Measurements from ENCODE around the gene CABCOCO1. TPM values are rescaled to one million over a fixed set of nuclear protein-coding genes. Genes with fewer than 3 reads are reported as not detected.
"Not testable (repeated sequence)": the region's sequence is repeated elsewhere in the genome, so short reads cannot be mapped to it uniquely, and the experiment has no call there.

Gene CABCOCO1
- total RNA-seq, 1 experiment from 2014 or later = not detected

DNA sequence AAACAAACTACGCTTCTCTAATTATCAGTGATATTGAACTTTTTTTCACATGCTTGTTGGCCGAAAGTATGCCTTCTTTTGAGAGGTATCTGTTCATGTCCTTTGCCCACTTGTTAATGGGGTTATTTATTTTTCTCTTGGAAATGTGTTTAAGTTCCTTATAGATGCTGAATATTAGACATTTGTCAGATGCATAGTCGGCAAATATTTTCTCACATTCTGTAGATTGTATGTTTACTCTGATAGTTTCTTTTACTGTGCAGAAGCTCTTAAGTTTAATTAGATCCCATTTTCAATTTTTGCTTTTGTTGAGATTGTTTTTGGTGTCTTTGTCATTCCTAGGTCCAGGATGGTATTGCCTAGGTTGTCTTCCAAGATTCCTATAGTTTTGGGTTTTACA, 73.2 kb downstream of the CABCOCO1 start:
- ChIA-PET CTCF (interaction anchor here (3.5 kb wide), 1 partner anchor 15 kb away, joined by 13 read pairs; no protein-coding TSS in a partner anchor), RAD21 (ENCODE audit: low non-redundant PET in 1 of 2, low total read pairs in 2 of 2, uncharacterized antibody in 2 of 2, unreplicated experiment in 2 of 2) (no interaction called here), POLR2A (no interaction called here)
- DNase-seq (ENCODE audit: low read depth, low spot score) (no peak), ATAC-seq (no peak)
- no peak for TF ChIP-seq REST (IDR thresholded peaks at IDR 0.05; ENCODE audit: low read depth)
- Histone ChIP-seq H3K27me3 (ENCODE audit: insufficient read depth, low read length) (no peaks in the 10 kb centered on the region), H3K27ac (ENCODE audit: low read depth, low read length) (no peak overlapping the region), H3K9ac (ENCODE audit: low read length) (no peak overlapping the region), H3K79me2 (ENCODE audit: insufficient read depth, low read length) (no peaks in the 10 kb centered on the region), H3K36me3 (ENCODE audit: control insufficient read depth in 1 of 2, insufficient read depth in 2 of 2, low read length in 2 of 2) (no peaks in the 10 kb centered on the region), H3K4me1 (ENCODE audit: control insufficient read depth in 1 of 2, insufficient read depth in 2 of 2, low read length in 2 of 2) (no peaks in the 10 kb centered on the region), H4K20me1 (ENCODE audit: insufficient read depth) (no peaks in the 10 kb centered on the region), H3K9me2 (ENCODE audit: insufficient read depth) (no peaks in the 10 kb centered on the region), H2AFZ (ENCODE audit: low read depth, low read length, poor library complexity, severe bottlenecking) (no peak overlapping the region), H3K9me3 (ENCODE audit: control insufficient read depth in 1 of 2, insufficient read depth in 1 of 2, low read depth in 1 of 2, low read length in 2 of 2) (no peaks in the 10 kb centered on the region), H3K4me2 (ENCODE audit: low read length) (no peak overlapping the region), H3K4me3 (replicated peaks in 1 of 2; ENCODE audit: low read depth in 1 of 2, low read length in 2 of 2) (no peak overlapping the region)
- intact Hi-C loops (cut with micrococcal nuclease) = no loop called here
- BruUV-seq (replicated peaks) = no TSS peak

- H3K9me3 ChIP-seq (ENCODE audit: control insufficient read depth in 1 of 2, insufficient read depth in 1 of 2, low read depth in 1 of 2, low read length in 2 of 2); H3K27me3 ChIP-seq (ENCODE audit: insufficient read depth, low read length); H3K9ac ChIP-seq (ENCODE audit: low read length); H3K36me3 ChIP-seq (ENCODE audit: control insufficient read depth in 1 of 2, insufficient read depth in 2 of 2, low read length in 2 of 2); H3K4me3 ChIP-seq (replicated peaks in 1 of 2; ENCODE audit: low read depth in 1 of 2, low read length in 2 of 2); H3K79me2 ChIP-seq (ENCODE audit: insufficient read depth, low read length); H3K4me2 ChIP-seq (ENCODE audit: low read length); intact Hi-C loops (cut with micrococcal nuclease); H3K27ac ChIP-seq (ENCODE audit: low read depth, low read length); H3K4me1 ChIP-seq (ENCODE audit: control insufficient read depth in 1 of 2, insufficient read depth in 2 of 2, low read length in 2 of 2); H4K20me1 ChIP-seq (ENCODE audit: insufficient read depth); DNase-seq (ENCODE audit: low read depth, low spot score); H3K9me2 ChIP-seq (ENCODE audit: insufficient read depth); POLR2A ChIA-PET; H2AFZ ChIP-seq (ENCODE audit: low read depth, low read length, poor library complexity, severe bottlenecking); ATAC-seq; BruUV-seq (replicated peaks); RAD21 ChIA-PET (ENCODE audit: low non-redundant PET in 1 of 2, low total read pairs in 2 of 2, uncharacterized antibody in 2 of 2, unreplicated experiment in 2 of 2): not testable (repeated sequence)
- CTCF ChIA-PET = interaction anchor here (1.7 to 3.5 kb wide), 3 partner anchors 11 to 14 kb away, joined by 4 to 13 read pairs (median 11); no protein-coding TSS in a partner anchor
Observed at GRCh38 chr10:61737455-61737854, 74.7 kb downstream of the CABCOCO1 start.

Measured in HCT116 (cell line).